HL-60 (cell line): ENCODE results near the gene NUDT8.
"Not testable (repeated sequence)": the region's sequence is repeated elsewhere in the genome, so short reads cannot be mapped to it uniquely, and the experiment has no call there.

Experiments used
- CTCF ChIP-seq: IDR thresholded peaks from one replicate; pipeline ENCODE4 v1.5.1; 2011; ENCODE audit warnings: low read length, control low read depth, inconsistent platforms; ENCODE audit not compliant: insufficient read depth
- GABPA ChIP-seq: IDR thresholded peaks from 2 replicates; pipeline ENCODE4 v1.6.1; 2012; ENCODE audit warnings: low read depth
- POLR2AphosphoS5 ChIP-seq: IDR thresholded peaks from 2 replicates; pipeline ENCODE4 v1.6.1; 2012; ENCODE audit warnings: low read depth
- REST ChIP-seq: IDR thresholded peaks from 2 replicates; pipeline ENCODE4 v1.6.1; 2012; ENCODE audit warnings: low read depth; ENCODE audit not compliant: insufficient replicate concordance
- SPI1 ChIP-seq: IDR thresholded peaks from 2 replicates; pipeline ENCODE4 v1.6.1; 2012; ENCODE audit warnings: low read depth, mild to moderate bottlenecking, borderline replicate concordance

GRCh38 chr11:67659651-67660165 is 30.0 kb upstream of the NUDT8 start:
- not testable (repeated sequence) for TF ChIP-seq CTCF, REST, POLR2AphosphoS5, GABPA, SPI1
